KG1 (cell line): ENCODE measurements around the gene KRTAP5-11.
"Not testable (repeated sequence)": the region's sequence is repeated elsewhere in the genome, so short reads cannot be mapped to it uniquely, and the experiment has no call there.

Experiments
- DNase-seq: peaks from one replicate; lab custom pipeline; 2025; lab: John Stamatoyannopoulos, UW

KRTAP5-11 gene

GRCh38 chr11:71582309-71582895 lies at the start of gene KRTAP5-11:
TSS of gene KRTAP5-11 (minus strand) at chr11:71582875. CDS start at chr11:71582837, 38 bp downstream.
- DNase-seq = no peak

GRCh38 chr11:71631551-71631950 lies 48.9 kb upstream of the KRTAP5-11 start:
- not testable (repeated sequence) for DNase-seq

- not testable (repeated sequence) for DNase-seq
Measured at GRCh38 chr11:71630071-71630470, 47.4 kb upstream of the KRTAP5-11 start.

GRCh38 chr11:71628943-71629342 lies 46.3 kb upstream of the KRTAP5-11 start:
- DNase-seq = not testable (repeated sequence)

- not testable (repeated sequence) for DNase-seq
Measured at GRCh38 chr11:71623226-71623625, 40.6 kb upstream of the KRTAP5-11 start.

GRCh38 chr11:71622561-71622960 lies 39.9 kb upstream of the KRTAP5-11 start:
- not testable (repeated sequence) for DNase-seq

GRCh38 chr11:71615003-71615402 lies 32.3 kb upstream of the KRTAP5-11 start:
- not testable (repeated sequence) for DNase-seq

- not testable (repeated sequence) for DNase-seq
Measured at GRCh38 chr11:71614366-71614917, 31.8 kb upstream of the KRTAP5-11 start.

GRCh38 chr11:71613931-71614330 lies 31.3 kb upstream of the KRTAP5-11 start:
- not testable (repeated sequence) for DNase-seq

GRCh38 chr11:71611218-71611910 lies 28.7 kb upstream of the KRTAP5-11 start:
- not testable (repeated sequence) for DNase-seq

- not testable (repeated sequence) for DNase-seq
Measured at GRCh38 chr11:71608272-71608671, 25.6 kb upstream of the KRTAP5-11 start.

GRCh38 chr11:71607520-71608216 lies 25.0 kb upstream of the KRTAP5-11 start:
- not testable (repeated sequence) for DNase-seq

GRCh38 chr11:71606853-71607519 lies 24.3 kb upstream of the KRTAP5-11 start:
- not testable (repeated sequence) for DNase-seq

- not testable (repeated sequence) for DNase-seq
Measured at GRCh38 chr11:71604798-71605488, 22.3 kb upstream of the KRTAP5-11 start.

GRCh38 chr11:71603221-71603620 lies 20.5 kb upstream of the KRTAP5-11 start:
- DNase-seq = not testable (repeated sequence)

GRCh38 chr11:71589546-71589920 lies 6.9 kb upstream of the KRTAP5-11 start:
- not testable (repeated sequence) for DNase-seq

- DNase-seq = not testable (repeated sequence)
Measured at GRCh38 chr11:71588822-71589545, 6.3 kb upstream of the KRTAP5-11 start.

GRCh38 chr11:71588314-71588713 lies 5.6 kb upstream of the KRTAP5-11 start:
- not testable (repeated sequence) for DNase-seq

GRCh38 chr11:71585673-71586072 lies 3.0 kb upstream of the KRTAP5-11 start:
- DNase-seq = not testable (repeated sequence)

- DNase-seq = not testable (repeated sequence)
Measured at GRCh38 chr11:71582969-71583368, 294 bp upstream of the KRTAP5-11 start.

- DNase-seq = no peak
Measured at GRCh38 chr11:71581826-71582225, 849 bp downstream of the KRTAP5-11 start.
